SIG-M5 treated with dmso at 0.1 percent for 504 hours (cell line): Measurements from ENCODE around the gene PIAS4.

Experiments used
- DNase-seq: peaks from one replicate; lab custom pipeline; 2025; ENCODE audit not compliant: unreplicated experiment; lab: John Stamatoyannopoulos, UW

PIAS4 gene

GRCh38 chr19:4023600-4024398 is 16.3 kb downstream of the PIAS4 start:
- no peak for DNase-seq

GRCh38 chr19:4025317-4025716 is 17.8 kb downstream of the PIAS4 start:
- no peak for DNase-seq

- no peak for DNase-seq
These were observed 19.6 kb downstream of the PIAS4 start for GRCh38 chr19:4027146-4027545.

GRCh38 chr19:4028334-4029246 is 21.1 kb downstream of the PIAS4 start:
- DNase-seq, result no peak

GRCh38 chr19:4029247-4029614 is 21.7 kb downstream of the PIAS4 start:
- no peak for DNase-seq

- DNase-seq, result no peak
These were observed 23.0 kb downstream of the PIAS4 start for GRCh38 chr19:4030552-4030951.

- no peak for DNase-seq
These were observed 23.4 kb downstream of the PIAS4 start for GRCh38 chr19:4030981-4031380.

- no peak for DNase-seq
These were observed 23.9 kb downstream of the PIAS4 start for GRCh38 chr19:4031420-4031819.

GRCh38 chr19:4032436-4032835 is 24.9 kb downstream of the PIAS4 start:
- no peak for DNase-seq

- no peak for DNase-seq
These were observed 25.8 kb downstream of the PIAS4 start for GRCh38 chr19:4033028-4033956.

GRCh38 chr19:4034048-4035017 is 26.8 kb downstream of the PIAS4 start:
- DNase-seq, result no peak

- DNase-seq, result no peak
These were observed 27.6 kb downstream of the PIAS4 start for GRCh38 chr19:4035018-4035566.

GRCh38 chr19:4035582-4035981 is 28.0 kb downstream of the PIAS4 start:
- no peak for DNase-seq

GRCh38 chr19:4036576-4037300 is 29.2 kb downstream of the PIAS4 start:
- no peak for DNase-seq

GRCh38 chr19:4037301-4037949 is 29.9 kb downstream of the PIAS4 start:
- DNase-seq, result no peak

- no peak for DNase-seq
These were observed 30.5 kb downstream of the PIAS4 start for GRCh38 chr19:4038057-4038456.

GRCh38 chr19:4038661-4039423 is 31.3 kb downstream of the PIAS4 start:
- DNase-seq, result no peak
